HG02973 (cell line): ENCODE data around the gene KIAA0232.
"Not testable (repeated sequence)": the region's sequence is repeated elsewhere in the genome, so short reads cannot be mapped to it uniquely, and the experiment has no call there.

ENCODE experiments used
- ATAC-seq: cut with Tn5 transposase; IDR thresholded peaks from one replicate; pipeline ENCODE4 v1.9.1; 2021; ENCODE audit warnings: moderate library complexity; ENCODE audit not compliant: unreplicated experiment

Gene KIAA0232

DNA sequence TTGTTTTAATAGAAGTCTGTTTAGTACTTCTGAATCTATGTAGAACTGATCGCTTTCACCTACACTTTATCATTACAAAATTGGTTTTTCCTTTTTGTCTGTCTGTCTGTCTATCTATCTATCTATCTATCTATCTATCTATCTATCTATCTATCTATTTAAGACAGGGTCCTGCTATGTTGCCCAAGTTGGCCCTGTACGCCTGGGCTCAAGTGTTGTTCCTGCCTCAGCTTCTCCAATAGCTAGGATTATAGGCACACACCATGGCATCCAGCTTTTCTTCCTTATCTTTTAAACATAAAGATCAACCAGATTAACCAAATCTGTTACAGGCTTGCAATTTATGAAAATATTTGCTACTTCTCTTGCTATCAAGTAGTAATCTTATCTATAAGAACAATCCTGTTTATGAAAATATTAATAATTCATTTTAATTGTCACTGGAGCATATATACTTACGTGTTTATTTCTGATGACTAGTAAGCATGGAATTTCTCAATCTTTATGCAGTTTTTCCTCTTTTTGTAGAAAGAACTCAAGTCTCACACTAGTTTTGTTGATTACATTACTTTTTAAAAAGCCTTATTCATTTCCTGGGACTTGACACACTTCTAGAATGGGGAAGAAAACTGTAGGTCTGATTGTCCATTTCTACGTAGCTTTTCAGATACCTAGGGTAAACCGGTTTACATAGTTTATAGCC lies 24.5 kb downstream of the KIAA0232 start:
- no peak for ATAC-seq

DNA sequence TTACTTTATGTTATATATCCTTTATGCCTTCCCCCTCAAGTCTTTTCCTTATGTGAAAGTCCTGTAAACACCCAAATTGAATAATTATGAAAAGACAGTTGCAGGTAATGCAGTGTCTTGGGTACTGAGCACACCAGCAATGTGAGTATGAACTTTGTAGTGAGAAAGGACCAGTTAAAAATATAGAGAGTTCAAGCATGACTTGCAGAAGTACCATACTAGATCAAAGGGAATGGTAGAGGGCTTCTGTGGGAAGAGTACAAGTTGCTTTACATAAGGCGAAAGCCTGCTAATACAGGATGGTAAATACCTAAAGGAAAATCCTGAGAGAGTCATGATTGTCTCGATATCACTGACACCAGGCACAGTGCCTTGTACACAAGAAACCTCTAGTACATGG lies 25.7 kb downstream of the KIAA0232 start:
- ATAC-seq = no peak

DNA sequence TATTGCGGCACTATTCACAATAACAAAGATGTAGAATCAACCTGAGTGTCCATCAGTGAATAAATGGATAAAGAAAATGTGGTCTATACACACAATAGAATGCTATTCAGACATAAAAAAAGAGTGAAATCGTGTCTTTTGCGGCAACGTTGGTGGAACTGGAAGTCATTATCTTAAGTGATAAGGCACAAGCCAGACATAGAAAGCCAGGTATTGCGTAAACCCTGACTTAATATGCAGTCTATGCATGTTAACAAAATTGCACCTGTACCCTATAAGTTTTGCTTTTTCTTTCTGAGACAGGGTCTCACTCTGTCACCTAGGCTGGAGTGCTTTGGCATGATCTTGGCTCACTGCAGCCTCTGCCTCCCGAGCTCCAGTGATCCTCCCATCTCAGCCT lies 28.6 kb downstream of the KIAA0232 start:
- no peak for ATAC-seq

DNA sequence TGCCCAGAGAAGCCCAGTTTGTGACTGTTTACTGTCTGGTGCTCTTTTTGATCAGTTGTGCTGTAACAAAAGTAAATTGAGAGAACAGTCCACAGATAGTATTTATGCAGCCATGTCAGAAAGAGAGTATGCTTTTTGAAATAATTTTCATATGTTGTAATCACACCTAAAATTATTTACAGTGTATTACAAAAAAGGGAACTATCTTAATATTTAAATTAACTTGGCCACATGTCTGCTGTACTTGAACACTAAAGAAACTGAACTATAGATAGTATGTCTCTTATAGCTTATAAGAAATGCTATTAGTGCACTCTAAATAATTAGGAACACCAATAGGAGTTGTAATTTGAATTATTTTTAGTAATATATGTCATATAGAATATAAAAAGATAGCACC lies 30.2 kb downstream of the KIAA0232 start:
- no peak for ATAC-seq

DNA sequence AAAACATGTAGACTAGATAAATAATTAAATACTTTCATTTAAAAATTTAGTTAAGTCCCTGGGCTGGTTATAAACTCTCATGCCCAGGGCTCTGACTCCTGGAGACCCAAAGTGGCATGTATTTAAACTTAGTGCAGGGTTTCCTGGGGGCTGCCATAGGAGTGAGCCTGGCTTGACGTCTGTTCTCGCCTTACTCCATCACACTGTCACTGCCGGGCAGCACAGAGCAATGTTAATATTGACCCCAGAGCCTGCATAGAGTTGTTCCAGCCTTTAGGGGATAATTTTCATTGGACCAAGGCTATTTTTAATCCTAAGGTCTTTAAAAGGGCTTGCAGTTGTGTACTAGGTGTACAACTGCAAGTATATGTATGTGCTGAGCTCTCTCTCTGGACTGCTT lies 31.2 kb downstream of the KIAA0232 start:
- no peak for ATAC-seq

DNA sequence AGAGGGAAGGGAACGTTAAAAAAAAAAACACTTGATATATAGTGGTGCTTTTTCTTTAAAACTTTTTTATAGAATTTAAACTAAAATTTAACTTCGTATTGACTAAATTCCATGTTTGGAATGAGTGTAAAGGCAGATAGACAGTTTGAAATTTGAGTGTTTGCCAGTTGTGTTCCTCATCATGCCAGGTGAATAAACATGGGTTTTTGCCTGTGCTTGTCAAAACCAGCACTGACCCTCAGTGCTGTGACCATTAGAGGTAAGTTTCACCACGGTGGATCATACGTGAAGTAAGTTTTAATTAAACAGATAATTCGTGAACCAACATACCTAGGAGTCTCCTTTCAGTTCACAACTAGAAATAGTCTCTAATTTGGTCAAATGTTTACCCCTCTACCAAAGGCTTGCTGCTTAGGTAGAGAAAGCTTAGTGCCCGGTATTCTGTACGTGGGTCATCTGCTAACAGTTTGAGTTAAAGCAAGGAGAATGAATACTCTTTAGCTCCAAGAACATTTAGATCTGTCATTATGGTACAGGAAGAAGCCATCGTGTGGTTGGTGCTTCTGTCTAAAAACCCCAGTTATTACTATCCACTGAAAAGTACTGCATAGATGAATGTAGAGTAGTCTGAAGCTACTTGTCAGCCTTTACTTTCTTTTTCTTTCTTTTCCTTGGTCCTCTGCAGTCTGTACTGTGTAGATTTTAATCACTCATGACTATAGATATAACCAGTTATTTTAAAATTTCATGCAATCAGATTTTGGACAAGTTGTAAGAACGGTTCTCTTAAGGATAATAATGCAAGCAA lies 32.7 kb downstream of the KIAA0232 start:
- no peak for ATAC-seq

DNA sequence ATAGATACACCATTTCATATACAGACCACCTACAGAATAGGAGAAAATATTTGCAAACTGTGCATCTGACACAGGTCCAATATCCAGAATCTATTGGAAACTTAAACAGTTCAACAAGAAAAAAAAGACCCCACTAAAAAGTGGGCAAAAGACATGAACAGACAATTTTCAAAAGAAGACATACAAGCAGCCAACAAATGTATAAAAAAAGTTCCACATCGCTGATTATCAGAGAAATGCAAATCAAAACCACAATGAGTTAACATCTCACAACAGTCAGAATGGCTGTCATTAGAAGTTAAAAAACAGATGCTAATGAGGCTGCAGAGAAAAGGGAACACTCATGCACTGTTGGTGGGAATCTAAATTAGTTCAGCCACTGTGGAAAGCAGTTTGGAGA lies 36.8 kb downstream of the KIAA0232 start:
- ATAC-seq = no peak

DNA sequence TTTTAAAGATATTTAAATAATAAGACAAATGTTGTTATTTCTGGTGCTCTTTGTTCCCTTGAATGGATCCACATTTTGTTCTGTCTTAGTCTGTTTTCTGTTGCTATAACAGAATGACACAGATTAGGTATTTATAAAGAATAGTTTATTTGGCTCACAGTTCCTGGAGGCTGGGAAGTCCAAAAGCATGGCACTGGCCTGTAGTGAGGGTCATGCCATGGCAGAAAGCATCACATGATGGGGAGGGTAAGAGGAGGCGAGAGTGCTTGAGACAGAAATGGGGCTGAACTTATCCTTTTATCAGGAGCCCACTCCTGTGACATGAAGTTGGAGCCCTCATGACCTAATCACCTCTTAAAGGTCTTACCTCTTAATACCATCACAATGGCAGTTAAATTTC lies 38.2 kb downstream of the KIAA0232 start:
- no peak for ATAC-seq

DNA sequence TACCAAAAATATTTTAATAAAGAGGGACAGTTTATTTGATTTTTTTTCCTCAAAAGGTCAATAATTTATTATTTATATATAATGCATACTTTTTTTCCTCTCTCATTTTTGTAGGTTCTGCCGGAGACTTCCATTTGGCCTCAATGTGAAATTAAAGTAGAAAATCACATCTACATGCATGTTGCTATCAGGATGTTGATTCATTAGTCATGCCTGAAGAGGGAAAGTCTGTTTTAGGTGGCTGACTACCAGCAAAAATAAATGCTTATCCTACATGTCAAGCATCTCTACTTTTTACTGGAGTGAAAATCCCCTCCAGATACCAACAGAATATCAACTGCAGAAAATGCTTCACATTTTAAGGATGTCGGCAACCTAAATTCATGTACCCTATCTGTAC lies 41.5 kb downstream of the KIAA0232 start:
- ATAC-seq = no peak

DNA sequence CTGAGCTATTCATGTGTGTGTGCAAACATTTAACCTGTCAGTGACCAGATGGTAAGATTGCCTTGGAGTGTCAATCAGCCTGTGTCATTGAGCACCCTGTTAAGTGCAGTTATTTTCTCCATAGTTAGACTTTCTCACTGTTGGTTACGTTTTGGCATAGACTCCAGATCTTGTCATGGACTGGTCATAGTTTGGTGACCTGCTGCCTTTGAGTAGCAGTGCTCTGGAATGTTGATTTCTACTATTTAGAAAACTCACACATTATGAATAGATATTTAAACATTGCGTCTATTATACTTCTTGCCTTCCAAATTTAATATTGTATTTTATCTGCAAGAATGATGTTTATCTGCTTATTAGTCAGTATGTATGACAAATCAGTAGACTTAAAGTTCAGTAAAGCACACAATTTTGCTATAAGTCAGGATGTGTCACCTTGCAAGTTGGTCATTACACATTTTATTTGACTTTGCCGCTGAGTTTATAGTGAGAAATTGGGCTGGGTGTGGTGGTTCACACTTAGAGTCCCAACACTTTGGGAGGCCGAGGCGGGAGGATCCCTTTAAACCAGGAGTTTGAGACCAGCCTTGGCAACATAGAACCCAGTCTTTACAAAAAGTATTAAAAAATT lies 42.4 kb downstream of the KIAA0232 start:
- ATAC-seq = no peak

DNA sequence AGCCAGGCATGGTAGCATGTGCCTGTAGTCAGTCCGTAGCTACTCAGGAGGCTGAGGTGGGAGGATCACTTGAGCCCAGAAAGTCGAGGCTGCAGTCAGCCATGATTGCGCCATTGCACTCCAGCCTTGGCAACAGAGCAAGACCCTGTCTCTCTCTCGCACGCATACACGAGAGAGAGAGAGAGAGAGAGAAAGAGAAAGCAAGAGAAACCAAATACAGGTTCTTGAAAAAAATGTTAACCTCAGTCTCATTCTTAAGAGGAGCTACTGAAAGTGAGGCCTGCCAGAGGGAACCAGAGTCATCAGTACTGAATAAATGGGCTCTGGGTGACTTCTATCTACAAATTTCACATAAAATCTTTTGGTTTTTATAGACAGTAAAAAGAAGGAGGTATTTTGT lies 42.9 kb downstream of the KIAA0232 start:
- ATAC-seq = no peak

DNA sequence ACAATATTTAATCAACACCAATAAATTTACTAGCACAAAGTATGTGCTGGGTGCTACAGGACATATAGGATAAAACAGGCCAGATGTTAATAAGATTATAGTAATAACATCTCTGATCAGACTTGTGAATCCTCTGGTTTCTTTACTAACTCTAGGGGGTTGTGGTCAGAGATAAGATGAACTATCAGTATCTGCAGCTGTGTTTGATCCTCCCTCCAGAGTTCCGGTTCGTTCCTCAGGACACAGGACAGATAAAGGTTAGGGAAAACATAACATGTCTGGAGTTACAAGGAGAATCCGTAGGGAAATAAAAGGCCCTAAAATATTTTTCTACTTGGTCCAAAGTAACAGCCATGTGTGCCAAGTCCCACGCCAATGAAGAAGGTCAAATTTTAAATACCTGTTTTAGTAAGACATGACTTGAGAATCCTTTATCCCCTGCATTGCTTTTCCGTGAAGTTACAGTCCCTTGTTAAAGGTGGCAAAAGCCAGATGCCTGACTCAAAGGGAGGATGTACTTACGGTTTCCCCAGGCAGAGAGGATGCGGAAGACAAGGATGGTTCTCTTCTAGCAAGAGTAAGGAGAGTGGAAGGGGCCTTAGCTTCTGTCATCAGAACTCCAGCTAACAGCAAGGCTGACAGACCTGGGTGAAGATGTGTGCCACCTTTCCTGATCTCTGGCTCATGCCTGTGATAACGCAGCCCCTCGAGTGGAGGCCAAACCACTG lies 44.4 kb downstream of the KIAA0232 start:
- no peak for ATAC-seq

DNA sequence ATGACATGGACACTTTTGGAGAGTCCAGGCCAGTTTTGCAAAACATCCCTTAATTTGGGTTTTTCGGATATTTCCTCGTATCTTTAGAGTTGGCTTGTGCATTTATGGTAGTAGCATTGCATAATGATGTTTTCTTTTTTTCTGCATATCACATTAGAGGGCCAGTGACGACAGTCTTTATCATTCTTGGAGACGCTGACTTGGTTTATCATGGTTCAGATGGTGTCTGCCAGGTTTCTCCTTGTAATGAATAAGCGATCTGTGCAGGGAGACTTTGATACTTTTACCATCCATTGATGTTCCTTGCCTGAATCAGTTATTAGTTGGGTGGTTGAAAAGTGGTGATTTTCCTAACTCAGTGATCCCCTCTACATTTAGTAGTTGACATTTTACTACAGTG lies 46.6 kb downstream of the KIAA0232 start:
- no peak for ATAC-seq

DNA sequence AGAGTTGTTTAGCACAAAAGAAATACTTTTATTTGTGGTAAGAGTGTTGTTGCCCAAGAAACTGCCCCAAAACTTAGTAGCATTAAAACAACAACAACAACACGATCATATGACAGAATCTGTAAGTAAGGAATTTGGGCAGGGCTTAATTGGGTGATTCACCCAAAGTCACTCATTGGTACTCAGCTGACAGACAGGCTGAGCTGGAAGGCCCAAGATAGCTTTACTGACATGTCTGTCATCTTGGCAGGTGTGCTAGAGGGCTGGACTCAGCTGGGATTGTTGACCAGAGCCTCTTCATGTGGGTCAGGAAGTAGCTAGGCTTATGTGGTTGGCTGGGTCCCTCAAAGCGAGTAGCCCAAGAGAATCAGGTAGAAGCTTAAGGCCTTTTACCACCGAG lies 52.3 kb downstream of the KIAA0232 start:
- ATAC-seq = no peak

DNA sequence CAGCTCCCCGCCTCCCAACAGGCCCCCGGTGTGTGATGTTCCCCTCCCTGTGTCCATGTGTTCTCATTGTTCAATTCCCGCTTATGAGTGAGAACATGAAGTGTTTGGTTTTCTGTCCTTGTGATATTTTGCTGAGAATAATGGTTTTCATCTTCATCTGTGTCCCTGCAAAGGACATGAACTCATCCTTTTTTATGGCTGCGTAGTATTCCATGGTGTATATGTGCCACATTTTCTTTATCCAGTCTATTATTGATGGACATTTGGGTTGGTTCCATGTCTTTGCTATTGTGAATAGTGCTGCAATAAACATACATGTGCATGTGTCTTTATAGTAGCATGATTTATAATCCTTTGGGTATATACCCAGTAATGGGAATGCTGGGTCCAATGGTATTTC lies 53.1 kb downstream of the KIAA0232 start:
- ATAC-seq = not testable (repeated sequence)

DNA sequence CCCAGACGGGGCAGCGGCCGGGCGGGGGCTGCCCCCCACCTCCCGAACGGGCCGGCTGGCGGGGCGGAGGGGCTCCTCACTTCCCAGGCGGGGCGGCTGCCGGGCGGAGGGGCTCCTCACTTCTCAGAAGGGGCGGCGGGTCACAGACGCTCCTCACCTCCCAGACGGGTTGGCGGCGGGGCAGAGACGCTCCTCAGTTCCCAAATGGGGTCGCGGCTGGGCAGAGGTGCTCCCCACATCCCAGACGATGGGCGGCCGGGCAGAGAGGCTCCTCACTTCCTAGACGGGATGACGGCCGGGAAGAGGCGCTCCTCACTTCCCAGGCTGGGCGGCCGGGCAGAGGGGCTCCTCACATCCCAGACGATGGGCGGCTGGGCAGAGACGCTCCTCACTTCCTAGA lies 54.6 kb downstream of the KIAA0232 start:
- not testable (repeated sequence) for ATAC-seq

DNA sequence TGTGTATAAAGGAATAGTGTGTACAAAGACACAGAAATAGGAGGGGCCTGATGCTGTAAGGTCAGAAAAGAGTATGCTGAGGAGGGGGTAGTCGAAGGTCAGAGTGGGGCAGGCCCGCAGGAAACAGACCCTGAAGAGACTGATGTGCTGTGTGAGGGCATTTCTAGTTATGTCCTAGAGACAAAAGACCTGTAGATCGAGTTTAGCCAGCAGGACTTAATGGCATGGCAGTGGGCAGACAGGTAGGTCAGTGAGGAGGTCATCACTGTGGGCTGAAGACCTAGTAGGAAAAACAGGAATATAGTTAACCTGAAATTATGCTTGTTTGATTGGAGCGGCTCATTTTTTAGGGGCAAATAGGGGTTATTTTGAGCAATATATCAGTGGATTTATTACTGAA lies 57.1 kb downstream of the KIAA0232 start:
- no peak for ATAC-seq

DNA sequence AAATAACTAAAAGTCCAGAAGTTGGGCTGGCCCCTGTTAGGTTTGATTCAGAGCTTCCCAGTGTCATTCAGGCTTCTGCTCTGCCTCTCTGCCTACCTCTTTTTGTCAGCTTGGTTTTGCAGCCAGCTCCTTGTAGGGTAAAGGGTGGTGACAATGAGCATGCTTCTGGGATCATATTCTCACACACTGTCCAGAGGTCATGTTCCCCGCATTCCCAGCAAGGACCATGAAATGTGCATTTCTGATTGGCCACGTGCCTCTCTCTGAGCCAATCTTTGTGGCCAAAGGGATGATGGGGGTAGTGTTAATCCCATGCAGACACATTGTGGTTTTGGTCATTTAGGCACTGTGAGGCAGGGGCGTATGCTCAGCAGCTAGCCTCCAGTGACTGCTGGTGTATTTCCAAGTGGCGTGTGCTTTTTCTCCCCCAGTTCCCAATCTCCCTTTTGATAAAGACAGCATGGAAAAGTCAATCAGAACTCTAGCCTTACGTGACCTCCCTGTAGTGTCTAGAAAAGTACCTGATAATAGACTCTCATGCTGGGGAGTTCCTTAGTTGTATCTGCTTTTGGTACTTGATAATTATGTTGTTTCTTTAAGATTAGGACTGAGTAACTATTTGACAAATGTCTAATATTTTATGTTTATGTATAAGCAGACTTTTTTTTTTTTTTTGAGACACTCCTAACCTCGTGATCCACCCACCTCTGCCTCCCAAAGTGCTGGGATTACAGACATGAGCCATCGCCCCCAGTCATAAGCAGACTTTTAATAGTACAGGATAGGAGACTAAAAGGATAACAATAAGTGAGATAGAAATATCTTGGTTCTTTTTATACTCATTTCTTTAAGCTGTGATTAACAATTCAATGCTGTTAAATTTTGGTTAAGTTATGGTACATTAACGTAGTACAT lies 57.8 kb downstream of the KIAA0232 start:
- no peak for ATAC-seq

DNA sequence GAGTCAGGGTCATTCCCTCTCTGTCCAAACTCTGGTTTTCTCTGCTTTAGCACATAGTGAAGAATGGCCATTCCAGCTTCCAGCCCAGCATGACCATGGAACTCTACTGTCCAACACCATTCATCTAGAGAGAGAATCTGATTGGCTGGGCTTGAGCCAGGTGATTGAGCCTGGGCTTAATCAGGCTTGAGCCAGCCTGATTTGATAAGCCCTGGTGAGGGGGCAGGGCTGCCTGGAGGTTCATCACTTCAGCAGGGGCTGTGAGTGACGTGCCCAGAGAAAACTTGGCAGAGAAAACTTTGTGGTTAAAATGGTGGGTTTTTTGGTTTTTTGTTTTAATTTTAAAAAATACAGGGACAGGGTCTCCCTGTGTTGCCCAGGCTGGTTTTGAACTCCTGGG lies 62.5 kb downstream of the KIAA0232 start:
- no peak for ATAC-seq

DNA sequence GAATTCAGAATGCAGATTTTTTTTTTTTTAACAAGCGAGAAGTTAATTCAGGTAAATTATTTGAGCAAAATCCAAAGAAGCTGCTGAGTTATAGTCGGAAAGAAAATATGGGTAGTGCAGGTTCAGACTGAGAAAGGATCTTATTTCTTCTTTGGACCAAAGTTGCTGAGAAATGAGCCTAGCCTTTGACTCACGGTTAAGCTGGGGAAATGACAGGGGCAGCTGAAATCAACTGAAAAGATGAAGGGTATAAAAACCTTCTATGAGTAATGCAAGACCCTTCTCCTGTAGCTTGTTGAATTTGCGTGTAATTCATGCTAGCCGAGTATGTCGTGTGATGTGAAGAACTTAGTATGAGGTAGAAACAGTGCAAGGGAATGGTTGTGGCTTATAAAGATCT lies 63.0 kb downstream of the KIAA0232 start:
- no peak for ATAC-seq
